Measurements from ENCODE around the gene KCNIP4.
"Not testable (repeated sequence)": the region's sequence is repeated elsewhere in the genome, so short reads cannot be mapped to it uniquely, and the experiment has no call there.

Gene KCNIP4

GRCh38 chr4:21366312-21366711, 582.3 kb downstream of the KCNIP4 start:
- DNase-seq (ENCODE audit: low read depth), result no peak

DNA sequence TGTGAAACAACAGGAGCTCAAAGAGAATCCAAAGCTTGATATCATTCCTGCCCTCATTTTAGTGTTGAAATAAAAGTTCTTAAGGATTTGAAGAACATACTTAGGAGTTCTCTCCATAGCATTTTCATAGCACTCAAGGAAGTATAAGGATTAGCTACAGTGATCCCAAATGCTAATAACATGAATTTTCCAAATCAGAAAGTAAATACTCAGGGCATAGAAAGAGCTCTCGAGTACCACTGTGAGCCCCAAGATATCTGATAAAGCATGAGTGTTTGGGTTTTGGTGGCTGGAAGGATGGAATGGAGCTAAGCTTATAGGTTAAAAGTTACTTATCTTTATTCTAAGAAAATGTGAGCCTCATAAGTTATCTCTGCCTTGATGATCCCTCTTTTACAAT, 584.9 kb downstream of the KCNIP4 start:
- no peak for DNase-seq (ENCODE audit: low read depth)

DNA sequence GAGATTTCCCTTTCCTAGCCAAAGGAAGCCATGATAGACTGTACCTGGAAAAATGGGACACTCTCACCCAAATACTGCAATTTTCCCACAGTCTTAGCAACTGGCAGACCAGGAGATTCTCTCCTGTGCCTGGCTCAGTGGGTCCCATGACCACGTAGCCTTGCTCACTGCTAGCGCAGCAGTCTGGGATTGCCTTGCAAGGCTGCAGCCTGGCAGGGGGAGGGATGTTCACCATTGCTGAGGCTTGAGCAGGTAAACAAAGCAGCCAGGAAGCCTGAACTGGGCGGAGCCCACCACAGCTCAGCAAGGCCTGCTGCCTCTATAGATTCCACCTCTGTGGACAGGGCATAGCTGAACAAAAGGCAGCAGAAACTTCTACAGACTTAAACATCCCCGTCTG, 596.2 kb downstream of the KCNIP4 start:
- DNase-seq (ENCODE audit: low read depth), result not testable (repeated sequence)

DNA sequence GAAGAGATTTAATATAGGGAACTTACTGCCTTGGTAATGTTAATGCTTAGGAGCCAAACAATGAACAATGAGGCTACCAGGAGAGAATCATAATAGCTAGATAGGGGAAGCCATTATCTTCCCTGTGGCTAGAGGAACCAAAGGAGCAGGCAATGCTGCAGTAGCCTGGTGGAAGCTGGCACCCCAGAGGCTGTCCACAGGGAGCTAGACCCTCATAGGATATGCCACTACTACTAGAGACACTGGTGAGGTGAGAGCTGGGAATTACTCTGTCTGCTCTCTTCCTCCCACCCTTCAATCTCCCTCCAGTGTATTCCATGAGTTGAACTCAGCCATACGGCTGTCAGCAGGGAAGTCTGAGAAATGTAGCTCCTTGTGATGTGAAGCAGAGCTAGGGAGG, 601.4 kb downstream of the KCNIP4 start:
- no peak for DNase-seq (ENCODE audit: low read depth)

- DNase-seq (ENCODE audit: low read depth), result no peak
These were observed 620.4 kb downstream of the KCNIP4 start for GRCh38 chr4:21327976-21328700.

DNA sequence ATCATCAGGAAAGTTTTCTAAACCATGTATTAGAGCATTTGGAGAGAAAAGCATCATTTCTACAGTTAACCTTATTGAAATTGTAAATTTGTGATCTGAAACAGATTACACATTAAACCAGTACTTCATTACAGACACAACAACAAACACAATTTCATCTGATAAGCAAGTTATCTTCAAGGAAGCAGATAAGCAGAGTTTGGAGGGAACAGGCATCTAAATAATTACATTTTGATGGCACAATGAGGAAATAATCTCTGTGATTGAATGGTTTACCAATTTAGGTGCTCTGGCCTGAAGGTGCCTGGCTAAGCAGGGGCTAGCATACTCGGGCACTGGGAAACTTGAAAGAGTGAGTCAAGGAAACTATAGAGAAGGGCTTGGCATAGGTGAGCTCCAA, 628.5 kb downstream of the KCNIP4 start:
- no peak for DNase-seq (ENCODE audit: low read depth)

DNA sequence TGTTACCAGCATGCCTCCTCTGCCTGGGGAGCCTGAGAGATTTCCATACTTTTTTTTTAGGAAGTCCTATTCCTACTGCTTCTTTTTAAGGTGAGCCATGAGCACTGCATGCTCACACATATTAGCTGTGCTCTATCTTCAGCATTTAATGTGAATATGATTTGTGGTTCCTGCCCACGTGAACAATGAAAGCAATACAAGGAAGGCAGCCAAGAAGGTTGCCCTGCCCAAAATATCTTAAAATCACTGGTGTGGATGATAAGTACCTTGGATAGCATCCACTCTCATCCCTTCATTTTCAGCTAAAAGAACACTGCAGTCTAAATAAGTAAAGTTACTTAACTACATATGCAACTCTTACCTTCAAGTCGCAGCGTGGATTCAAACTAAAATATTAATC, 640.9 kb downstream of the KCNIP4 start:
- DNase-seq (ENCODE audit: low read depth), result no peak

DNA sequence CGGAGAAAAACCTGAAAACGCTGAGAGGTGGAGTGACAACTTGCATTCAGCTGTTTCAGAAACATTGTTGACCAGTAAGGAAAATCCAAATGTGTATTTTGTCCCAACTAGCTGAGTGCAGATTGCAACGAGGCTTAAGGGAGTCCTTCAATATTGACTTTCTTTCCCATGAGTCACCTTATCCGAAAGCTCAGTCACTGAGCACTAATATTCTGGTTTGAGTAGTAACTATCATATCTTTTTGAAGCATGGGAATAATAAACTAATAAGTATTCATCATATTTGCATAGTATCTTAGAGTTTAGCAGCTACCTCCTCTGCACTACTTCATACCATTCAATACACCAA, 644.1 kb downstream of the KCNIP4 start:
- DNase-seq (ENCODE audit: low read depth), result no peak

GRCh38 chr4:21290562-21290961, 658.0 kb downstream of the KCNIP4 start:
- DNase-seq (ENCODE audit: low read depth), result no peak

- DNase-seq (ENCODE audit: low read depth), result no peak
These were observed 672.5 kb downstream of the KCNIP4 start for GRCh38 chr4:21276046-21276445.

DNA sequence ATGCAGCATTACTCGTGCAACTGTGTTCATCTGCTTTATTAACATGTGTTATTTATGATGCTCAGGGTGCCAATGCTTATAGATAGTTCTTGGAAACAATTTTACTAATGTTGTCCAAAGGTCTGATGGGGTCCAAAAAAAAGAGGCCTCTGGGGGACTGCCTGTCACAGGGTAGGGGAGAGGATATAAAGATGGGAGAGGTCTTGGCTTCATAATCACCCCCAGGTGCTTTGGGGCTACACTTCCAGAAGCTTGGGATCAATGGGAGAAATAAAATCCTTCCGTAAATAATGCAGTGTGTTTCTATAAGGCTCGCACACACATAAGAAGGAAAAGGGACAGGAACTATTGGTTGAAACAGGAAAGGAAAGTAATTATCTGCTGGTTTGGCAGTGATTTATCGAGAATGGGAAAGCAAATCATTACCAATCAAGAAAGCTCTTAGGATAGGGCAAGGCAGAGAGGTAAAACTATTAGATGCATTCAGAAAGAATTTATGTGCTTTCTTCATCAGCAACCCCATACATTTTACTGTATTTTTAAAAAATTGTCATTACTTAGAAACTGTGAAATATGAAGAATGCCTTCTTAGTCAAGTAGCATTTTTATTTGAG, 677.0 kb downstream of the KCNIP4 start:
- no peak for DNase-seq (ENCODE audit: low read depth)

GRCh38 chr4:21248331-21248730, 700.2 kb downstream of the KCNIP4 start:
- DNase-seq (ENCODE audit: low read depth), result no peak

DNA sequence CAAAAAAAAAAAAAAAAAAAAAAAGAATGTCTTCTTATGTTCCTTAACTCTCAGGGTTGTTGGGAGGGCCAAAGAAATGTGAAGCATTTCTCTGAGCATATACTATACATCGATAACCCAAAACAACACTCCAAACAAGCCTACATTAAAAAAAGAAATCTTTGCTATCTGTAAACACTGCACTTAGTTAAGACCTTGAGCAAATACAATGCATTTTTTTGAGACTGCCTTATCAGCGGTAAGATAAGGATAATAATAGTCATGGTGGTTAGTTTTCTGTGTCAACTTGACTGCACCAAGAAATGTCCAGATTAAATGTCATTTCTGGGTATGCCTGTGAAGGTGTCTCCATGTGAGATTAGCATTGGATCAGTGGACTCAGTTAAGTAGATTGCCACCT, 706.4 kb downstream of the KCNIP4 start:
- DNase-seq (ENCODE audit: low read depth), result no peak

- no peak for DNase-seq (ENCODE audit: low read depth)
These were observed 721.7 kb downstream of the KCNIP4 start for GRCh38 chr4:21226637-21227538.

DNA sequence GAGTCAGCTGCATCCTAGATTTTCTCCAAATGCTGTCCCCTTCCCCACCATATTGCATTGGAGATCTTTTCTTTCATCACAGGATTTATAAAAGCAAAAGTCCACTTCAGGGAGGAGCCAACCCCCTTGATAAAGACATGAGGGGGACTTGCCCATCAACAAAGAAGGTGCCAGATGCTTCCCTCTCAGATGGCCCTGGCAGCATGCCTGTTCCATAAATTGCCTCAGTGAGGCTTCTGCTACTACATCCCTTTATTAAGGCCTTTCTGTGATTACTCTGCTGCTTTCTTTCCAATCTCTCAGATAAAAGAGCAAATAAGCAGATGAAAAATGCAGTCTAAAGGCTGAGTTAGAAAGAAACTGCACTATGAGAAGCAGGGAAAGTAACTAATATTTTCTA, 736.7 kb downstream of the KCNIP4 start:
- DNase-seq (ENCODE audit: low read depth), result no peak

GRCh38 chr4:21209860-21210259, 738.7 kb downstream of the KCNIP4 start:
- no peak for DNase-seq (ENCODE audit: low read depth)

DNA sequence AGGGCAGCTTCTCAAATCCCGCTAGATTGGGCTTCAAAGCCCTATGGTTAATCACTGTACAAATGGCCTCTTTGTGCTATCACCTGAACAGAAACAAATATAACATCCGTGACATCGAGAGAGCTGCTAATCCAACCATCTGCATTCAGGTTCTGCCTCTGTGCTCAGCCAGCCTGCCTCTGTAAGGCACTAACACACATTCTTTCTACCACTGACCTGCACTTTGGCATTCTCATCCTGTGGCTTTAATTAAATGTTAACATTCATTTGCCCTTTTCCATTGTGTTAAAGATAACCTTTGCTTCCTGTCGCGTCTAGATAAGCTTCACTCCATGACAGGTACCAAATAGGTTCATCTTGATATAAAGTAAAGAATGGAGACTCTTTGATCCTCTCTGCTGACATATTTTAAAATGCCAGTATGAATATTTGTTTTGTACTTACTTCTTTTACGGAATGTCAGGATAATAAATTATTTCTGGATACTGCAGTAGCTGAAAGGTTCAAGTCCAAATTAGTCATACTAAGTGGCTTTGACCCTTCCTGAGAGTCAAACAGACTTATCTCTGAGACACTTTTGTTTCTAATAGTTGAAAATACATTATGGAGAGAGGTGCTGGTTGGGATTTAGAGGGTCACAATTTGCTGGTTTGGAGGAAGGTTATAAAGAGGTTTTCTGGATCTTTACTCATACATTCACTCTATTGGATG, 742.6 kb downstream of the KCNIP4 start:
- no peak for DNase-seq (ENCODE audit: low read depth)

GRCh38 chr4:21203416-21203815, 745.2 kb downstream of the KCNIP4 start:
- no peak for DNase-seq (ENCODE audit: low read depth)

GRCh38 chr4:21202959-21203358, 745.6 kb downstream of the KCNIP4 start:
- DNase-seq (ENCODE audit: low read depth), result no peak

DNA sequence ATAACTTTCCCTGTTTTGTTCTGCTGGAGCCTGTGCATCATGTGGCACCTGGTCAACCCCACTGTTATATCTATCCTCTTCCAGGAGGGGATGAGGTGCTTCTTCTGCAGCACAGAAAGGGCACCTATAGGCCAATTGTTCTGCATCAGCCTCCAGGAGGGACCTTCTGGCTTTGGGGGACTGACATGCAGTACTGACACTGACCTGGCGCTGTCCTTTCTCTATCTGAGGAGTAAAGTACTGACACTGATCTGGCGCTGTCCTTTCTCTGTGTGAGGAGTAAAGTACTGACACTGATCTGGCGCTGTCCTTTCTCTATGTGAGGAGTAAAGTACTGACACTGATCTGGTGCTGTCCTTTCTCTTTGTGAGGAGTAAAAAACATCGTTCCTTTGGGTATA, 749.9 kb downstream of the KCNIP4 start:
- no peak for DNase-seq (ENCODE audit: low read depth)

GRCh38 chr4:21195682-21196081, 752.9 kb downstream of the KCNIP4 start:
- DNase-seq (ENCODE audit: low read depth), result no peak

- no peak for DNase-seq (ENCODE audit: low read depth)
These were observed 756.2 kb downstream of the KCNIP4 start for GRCh38 chr4:21192367-21192766.
